GM18519 (cell line): ENCODE results near the gene GALNT12.

ENCODE experiments used
- ATAC-seq: cut with Tn5 transposase; IDR thresholded peaks from one replicate; pipeline ENCODE4 v1.9.1; 2021; ENCODE audit warnings: mild to moderate bottlenecking, moderate library complexity; ENCODE audit not compliant: unreplicated experiment, low FRiP score

The GALNT12 gene

DNA sequence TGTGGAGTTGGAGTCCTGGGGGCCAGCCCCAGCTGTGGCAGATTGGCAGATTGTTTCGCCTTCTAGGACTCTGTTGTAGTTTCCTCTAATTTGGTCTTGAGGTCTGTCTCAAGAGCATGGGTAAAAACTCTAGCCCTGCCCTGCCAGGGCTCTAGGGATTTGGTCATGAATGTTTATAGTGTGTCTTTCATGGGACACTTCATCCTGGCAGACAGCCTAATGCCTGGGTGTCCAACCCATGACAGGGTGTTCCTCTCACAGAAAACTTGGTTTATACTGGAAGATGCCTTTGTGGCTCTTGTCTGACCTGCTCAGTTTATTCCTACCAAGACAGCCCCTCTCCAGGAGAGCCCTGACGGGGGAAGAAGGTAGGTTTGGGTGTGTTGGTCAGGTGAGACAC is 45.5 kb downstream of the GALNT12 start:
- ATAC-seq: no peak

DNA sequence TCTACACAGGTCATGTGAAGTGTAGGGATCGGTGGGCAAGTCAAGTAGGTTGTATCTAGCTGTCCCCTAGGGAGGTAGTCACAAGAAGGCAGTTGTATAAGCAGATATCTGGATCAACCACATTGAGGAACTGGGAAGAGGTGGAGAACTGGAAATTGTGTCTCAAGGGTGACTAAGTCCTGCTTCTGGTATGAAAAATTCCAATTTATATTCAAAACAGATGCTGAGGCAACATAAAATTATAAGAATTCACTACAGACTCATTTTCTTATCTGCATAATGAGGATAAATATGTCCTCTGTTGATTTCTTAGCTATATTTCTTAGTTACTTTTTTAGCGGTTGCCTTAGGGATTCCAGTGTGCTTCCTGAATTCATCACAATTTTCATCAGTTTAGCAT is 46.8 kb downstream of the GALNT12 start:
- no peak for ATAC-seq

DNA sequence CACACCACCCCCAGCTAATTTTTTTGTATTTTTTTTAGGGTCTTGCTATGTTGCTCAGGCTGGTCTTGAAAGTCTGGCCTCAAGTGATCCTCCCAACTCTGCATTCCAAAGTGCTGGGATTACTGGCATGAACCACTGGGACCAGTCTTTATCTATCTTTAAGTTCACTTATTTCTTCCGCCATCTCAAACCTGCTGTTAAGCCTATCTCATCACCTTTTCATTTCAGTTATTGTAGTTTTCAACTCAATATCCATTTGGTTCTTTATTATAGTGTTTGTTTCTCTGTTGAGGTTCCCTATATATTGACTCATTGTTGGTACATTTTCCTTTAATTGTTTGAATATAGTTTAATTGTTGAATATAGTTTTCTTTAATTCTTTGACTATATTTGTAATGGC is 48.1 kb downstream of the GALNT12 start:
- ATAC-seq: no peak

DNA sequence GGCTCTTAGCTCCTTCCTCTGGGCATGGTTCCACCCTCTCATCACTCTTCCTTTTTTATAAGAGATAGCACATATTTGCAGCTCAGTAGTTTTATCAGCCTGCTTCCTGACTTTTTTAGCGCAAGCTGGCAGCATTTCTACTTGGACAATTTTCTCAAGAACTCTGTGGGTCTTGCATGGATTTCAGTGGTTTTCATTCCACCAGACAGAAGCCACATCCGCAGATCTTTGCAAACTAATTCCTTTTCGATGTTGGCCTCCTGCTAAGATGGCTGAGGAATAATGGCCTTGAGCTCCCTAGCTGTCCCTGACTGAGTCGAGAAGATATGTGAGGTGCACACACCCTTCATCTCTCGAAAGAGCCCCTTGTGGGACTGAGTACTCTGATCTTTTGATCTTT is 49.5 kb downstream of the GALNT12 start:
- ATAC-seq: no peak

DNA sequence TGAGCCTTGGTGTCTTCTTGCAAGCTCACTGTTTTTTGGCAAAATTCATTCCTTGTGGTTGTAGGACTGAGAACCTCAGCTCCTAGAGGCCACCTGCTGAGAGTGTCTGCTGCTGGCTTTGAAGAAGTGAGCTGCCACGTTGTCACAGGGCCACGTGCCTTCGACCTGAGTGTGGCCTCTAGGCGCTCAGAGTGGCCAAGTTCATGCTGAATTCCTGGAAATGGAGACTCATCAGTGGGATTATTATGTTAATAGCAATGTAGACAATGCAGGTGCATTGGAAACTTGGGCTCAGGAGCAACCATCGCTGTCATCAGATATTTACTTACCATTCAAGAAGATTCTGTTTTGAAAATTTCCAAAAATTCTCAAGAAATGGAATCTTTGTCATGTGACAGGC is 52.5 kb downstream of the GALNT12 start:
- no peak for ATAC-seq

GRCh38 chr9:98860871-98861293 is 53.4 kb downstream of the GALNT12 start:
- no peak for ATAC-seq

DNA sequence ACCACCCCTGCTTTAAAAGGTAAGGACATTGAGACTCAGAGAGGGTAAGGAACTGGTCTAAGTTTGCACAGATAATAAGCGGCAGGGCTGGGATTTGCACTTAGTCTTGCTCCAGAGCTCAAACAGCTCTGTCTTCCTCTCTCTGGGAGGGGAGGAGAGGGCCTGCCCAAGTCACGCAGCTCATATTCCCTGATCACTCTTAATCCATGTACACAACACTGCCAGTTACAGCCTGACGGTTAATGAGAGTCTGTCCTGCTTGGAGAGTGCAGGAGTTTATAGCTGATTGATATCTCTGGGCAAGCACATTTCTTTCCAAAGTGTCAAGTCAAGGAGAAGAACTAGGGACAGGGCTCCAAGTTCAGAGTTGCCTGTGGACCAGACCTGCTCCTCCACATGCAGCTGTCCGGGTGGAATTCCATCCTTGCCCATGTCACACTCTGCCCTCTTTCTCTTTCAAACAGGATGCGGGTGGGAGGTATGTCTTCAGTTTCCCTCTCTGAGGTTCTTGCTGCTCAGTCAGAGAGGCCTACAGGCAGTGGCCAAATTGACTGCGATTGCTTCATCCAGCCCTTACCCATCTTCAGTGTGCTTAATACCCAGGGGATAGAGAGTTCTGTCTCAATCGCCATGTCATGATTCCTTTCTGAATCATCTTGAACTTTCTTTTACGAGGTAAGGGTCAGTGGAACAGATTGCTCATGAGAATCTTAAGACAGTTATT is 54.5 kb downstream of the GALNT12 start:
- no peak for ATAC-seq

DNA sequence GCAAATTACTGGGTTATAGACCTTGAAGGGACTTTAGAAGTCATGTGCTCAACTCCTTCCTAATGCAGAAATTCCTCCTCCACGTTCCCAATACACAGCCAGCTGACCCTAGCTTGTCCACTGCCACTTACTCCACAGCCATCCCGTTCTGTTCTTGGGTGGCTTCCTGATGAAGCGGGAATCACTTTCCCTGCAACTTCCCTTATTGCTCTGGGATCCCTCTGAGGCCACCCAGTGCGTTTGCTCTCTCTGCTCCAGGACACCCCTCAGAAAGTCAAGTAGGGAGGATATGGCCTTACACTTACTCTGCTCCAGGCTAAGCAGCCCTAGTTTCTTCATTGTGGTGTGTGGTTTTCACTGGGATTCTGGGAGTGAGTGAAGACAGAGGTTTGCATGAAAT is 55.5 kb downstream of the GALNT12 start:
- ATAC-seq: no peak

- no peak for ATAC-seq
Measured at GRCh38 chr9:98864281-98865174, 57.1 kb downstream of the GALNT12 start.

- no peak for ATAC-seq
Measured at GRCh38 chr9:98865284-98865875, 57.9 kb downstream of the GALNT12 start.

DNA sequence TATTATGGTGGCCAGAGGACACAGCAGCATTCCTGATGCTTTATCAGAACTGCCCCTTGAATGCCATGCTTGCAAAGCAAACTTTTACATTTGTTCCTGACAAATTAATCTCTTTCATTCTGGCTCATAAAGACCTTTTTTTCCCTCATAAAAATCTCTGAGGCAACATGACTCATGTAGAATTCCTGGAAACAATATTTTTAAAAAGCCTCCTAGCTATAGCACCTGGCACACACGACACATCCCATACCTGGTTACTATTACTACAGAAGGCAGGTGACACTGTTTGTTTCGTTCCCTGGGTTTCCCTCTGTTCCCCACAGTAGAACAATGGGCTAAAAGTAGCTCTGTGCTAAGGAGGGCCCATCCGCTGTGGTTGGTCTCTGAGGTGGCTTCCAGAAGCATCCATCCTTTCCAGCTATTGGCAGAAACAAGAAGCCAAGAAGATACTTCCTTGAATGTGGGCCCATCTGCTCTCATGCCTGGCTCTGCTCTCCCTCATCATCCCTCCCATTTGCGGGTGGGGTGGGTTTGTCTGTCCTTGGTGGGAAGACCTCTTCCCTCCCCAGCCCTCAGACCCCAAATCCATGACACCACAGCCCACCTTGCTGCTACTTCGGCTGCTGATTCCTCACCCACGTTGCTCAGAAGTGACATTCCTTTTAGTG is 59.1 kb downstream of the GALNT12 start:
- no peak for ATAC-seq

- ATAC-seq: no peak
Measured at GRCh38 chr9:98867103-98867428, 59.6 kb downstream of the GALNT12 start.

DNA sequence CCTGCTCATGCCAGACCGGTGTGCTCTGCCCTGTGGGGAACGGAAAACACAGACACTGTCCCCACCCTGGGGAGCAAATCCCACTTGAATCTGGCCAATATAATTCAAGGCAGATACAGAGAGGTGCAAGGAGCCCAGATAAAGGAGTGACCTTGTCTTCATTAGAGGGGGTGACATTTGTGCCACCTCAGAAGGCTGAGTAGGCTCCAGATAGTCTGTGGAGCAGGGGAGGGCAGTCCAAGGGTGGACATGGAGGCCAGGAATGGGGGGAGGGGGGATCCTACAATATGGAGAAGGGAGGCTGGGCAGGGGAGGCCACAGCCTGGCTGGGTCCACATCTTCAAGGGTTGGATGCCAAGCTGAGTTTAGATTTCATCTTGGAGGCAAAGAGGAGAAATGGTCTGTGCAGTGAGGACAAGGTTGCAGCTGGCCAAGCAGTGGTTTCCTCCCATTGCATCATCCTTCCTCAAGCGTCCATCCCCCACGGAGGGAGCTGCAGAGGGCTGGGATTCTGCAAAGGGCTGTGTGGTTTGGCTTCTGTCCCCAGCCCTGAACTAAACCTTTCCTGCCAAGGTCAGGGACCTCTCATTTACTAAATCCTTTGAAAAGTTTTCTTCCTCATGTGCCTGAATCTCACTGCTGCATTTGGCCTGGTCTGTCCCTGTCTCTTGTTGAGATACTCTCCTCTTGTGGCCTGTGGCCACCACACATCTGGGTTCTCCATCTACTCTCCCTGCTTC is 60.1 kb downstream of the GALNT12 start:
- ATAC-seq: no peak

- ATAC-seq: no peak
Measured at GRCh38 chr9:98869078-98869745, 61.7 kb downstream of the GALNT12 start.

DNA sequence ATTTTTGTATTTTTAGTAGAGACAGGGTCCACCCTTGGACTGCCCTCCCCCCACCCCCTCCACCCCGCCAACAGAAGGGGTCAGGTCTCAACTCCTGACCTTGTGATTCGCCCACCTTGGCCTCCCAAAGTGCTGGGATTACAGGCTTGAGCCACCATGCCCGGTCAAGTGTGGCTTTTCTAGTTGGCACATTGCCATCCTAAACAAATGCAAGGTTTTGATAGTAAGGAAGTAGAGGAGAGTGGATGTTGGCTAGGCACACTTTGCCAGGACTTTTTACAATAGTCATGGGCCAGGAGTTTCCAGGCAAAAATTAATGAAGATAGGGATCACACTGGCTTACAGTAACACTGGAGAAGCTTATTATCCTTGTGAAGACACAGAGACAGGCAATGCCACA is 62.4 kb downstream of the GALNT12 start:
- ATAC-seq: no peak

DNA sequence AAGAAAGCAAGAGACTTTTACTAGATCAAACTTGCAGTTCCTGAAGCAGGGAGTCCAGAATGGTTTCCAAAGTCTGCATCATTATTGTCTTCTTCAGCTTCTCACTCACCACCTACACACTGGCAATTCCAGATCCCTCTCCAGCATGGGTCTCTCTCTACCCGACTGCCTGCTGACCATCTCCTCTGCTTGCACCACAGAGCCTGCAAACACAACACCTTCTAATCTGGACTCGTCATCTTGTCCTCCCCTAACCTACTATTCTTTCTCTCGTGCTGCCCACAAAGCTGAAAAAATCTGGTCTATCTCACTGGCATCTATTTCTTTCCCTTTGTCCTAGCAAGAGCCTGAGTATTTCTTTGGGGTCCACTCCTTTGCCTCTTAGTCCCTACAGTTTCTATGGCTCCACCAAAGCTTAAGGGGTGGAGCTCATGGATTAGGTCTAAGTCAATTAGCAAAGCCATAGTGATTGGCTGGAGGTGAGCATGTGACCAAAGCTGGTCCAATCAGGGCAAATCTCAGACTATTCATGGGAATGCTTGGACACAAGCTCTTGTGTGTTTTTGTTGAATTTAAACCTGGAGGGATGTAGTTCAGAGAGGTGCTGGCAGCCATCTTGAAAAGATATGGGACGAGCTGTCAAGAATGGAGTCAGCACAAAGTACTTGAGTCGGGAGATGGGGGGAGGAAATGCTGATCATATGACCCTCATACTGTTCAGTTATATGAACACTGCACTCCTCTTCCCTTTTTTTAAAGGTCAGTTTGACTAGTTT is 63.5 kb downstream of the GALNT12 start:
- no peak for ATAC-seq

DNA sequence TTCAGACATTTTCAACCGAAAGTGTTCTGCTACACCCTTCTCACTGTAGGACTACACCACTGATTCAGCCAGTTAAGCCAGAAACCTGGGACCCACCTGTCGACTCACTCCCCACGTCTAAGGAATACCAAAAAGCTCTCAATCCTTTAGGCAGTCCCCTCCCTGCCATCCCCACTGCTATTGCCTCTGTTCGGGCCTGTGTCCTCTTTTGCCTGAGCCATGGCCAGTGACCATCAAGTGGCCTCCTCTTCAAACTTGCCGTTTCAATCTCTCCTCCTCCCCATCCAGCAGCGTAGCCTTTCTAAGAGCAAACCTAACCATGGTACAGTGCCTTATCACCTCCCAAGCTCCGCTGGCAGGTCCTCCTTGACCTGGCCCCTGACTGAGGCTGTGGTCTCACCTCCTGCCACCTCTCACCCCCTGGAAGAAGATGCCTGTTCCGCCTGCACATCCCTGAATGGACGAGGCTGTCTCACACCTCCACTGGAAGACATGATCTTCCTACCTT is 64.1 kb downstream of the GALNT12 start:
- no peak for ATAC-seq

DNA sequence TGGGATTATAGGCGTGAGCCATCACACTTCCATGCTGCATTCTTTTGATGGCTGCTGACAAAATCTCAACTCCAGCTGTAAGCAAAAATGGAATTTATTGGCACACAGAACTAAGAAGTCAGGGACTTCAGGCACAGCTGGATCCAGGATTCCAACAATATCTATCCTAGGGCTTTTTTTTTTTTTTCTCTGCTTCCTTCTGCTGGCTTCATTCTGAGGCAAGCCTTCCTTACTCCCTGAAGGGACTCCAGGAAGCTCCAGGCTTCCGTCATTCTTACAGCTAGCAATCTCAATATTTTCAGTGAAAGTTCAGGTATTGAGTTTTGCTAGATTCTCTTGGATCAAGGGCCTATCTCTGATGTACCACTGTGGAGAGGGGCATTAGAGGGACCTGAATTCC is 66.1 kb downstream of the GALNT12 start:
- ATAC-seq: no peak

DNA sequence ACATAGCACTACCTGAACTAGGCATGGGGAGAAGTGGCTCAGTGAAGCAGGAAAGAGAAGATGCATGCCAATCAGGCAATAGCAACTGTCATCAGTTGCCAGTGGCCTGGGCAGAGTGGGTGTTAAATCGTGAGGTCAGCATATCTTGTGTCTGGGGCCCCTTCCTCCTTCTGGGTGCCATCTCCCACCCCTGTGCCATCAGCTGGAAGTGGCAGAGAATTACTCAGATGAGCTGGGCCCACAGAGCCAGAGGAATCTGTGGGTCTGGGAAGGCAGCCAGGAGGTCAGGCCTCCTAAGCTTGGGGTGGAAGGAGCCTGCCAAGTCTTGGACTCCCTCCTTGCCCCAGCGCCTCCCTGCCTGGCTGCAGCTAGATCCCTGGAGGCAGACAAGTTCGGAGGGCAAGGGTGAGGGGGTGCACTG is 66.5 kb downstream of the GALNT12 start:
- no peak for ATAC-seq
